K562 (cell line): ENCODE results near the gene IL5. TPM values are rescaled to one million over a fixed set of nuclear protein-coding genes. Genes with fewer than 3 reads are reported as not detected.
A peak's percentile ranks its signal among the peaks of the same experiment; 100 is the strongest.

Source experiments
- ATF1 ChIP-seq, 2 experiments: fragments of 450-650 bp in 1 of 2; IDR thresholded peaks; 2 replicates each; pipeline ENCODE4 v1.6.1; 2016; ENCODE audit warnings: missing compliant biosample characterization in 1 of 2, missing genetic modification characterization in 1 of 2
- FIP1L1 ChIP-seq: fragments of 200-400 bp; formaldehyde crosslinking; IDR thresholded peaks from 2 replicates; pipeline ENCODE4 v1.6.1; 2018; ENCODE audit warnings: mild to moderate bottlenecking, low read depth, low read length; ENCODE audit not compliant: poor library complexity, severe bottlenecking
- GMEB1 ChIP-seq: fragments of 250-450 bp; sonication (Bioruptor Pico); IDR thresholded peaks from 2 replicates; pipeline ENCODE4 v1.4.0; 2020; ENCODE audit warnings: mild to moderate bottlenecking
- HES1 ChIP-seq: fragments of 450-650 bp; IDR thresholded peaks from 2 replicates; pipeline ENCODE4 v1.6.1; 2016; ENCODE audit warnings: low read depth, mild to moderate bottlenecking, moderate library complexity
- KDM4B ChIP-seq, 2 experiments: fragments of 450-650 bp in 1 of 2; sonication (generic) in 1 of 2; IDR thresholded peaks; 2 replicates each; pipeline ENCODE4 v1.6.1; 2016 to 2017; ENCODE audit warnings: borderline replicate concordance in 2 of 2, antibody characterized with exemption in 1 of 2, low read depth in 1 of 2, mild to moderate bottlenecking in 1 of 2
- L3MBTL2 ChIP-seq: fragments of 450-650 bp; IDR thresholded peaks from 2 replicates; pipeline ENCODE4 v1.6.1; 2016; ENCODE audit warnings: mild to moderate bottlenecking, moderate library complexity
- POLR2AphosphoS5 ChIP-seq: IDR thresholded peaks from 2 replicates; pipeline ENCODE4 v1.6.1; 2011; ENCODE audit warnings: mild to moderate bottlenecking, low read depth, low read length, moderate library complexity; ENCODE audit not compliant: control insufficient read depth, insufficient read depth
- PRDM10 ChIP-seq: fragments of 450-650 bp; IDR thresholded peaks from 2 replicates; pipeline ENCODE4 v1.6.1; 2018; ENCODE audit not compliant: partially characterized antibody
- SOX6 ChIP-seq: fragments of 450-650 bp; IDR thresholded peaks from 2 replicates; pipeline ENCODE4 v1.6.1; 2014; ENCODE audit warnings: mild to moderate bottlenecking
- TCF3 ChIP-seq: sonication (generic); formaldehyde crosslinking; IDR thresholded peaks from 2 replicates; pipeline ENCODE4 v1.4.0; 2020; ENCODE audit warnings: mild to moderate bottlenecking, missing genetic modification reagents
- ZBED1 ChIP-seq: IDR thresholded peaks from 2 replicates; pipeline ENCODE4 v1.6.1; 2014
- ZNF592 ChIP-seq: fragments of 450-650 bp; IDR thresholded peaks from 2 replicates; pipeline ENCODE4 v1.6.1; 2017; ENCODE audit warnings: antibody characterized with exemption, mild to moderate bottlenecking
- ZNF740 ChIP-seq, 3 experiments: fragments of 200-800 bp in 1 of 3; sonication (Bioruptor generic) in 1 of 3; sonication (generic) in 1 of 3; formaldehyde crosslinking in 1 of 3; IDR thresholded peaks; 2 replicates each; pipeline versions ENCODE4 v1.6.1 to v1.8.0; 2016 to 2022; ENCODE audit warnings: mild to moderate bottlenecking in 2 of 3, missing compliant biosample characterization in 2 of 3, missing genetic modification characterization in 2 of 3, missing genetic modification reagents in 1 of 3
- ZSCAN29 ChIP-seq: fragments of 450-650 bp; IDR thresholded peaks from 2 replicates; pipeline ENCODE4 v1.6.1; 2017
- polyA plus RNA-seq, 8 experiments: library from polyadenylated mRNA; depleted of rRNA in 4 of 8; stranded (reverse) in 5 of 8; unstranded in 3 of 8; fragments of >200 nt; fragmentation: Nextera tagmentation in 2 of 8; fragmentation: Illumina TruSeq in 1 of 8; extraction: Ambion mirVana in 2 of 8; extraction: Trizol in 1 of 8; gene quantifications; 2 replicates each; pipeline versions ENCODE4 v1.2.1 to v1.2.3, GENCODE V29; 2011 to 2014; ENCODE audit warnings: inconsistent platforms in 1 of 8, missing spikeins in 1 of 8
- total RNA-seq, 7 experiments: library from RNA; depleted of rRNA in 6 of 7; stranded (reverse); fragments of >200 nt in 6 of 7; fragmentation: Illumina TruSeq in 2 of 7; extraction: Trizol in 2 of 7; gene quantifications; 2 replicates each; pipeline versions ENCODE4 v1.2.1 to v1.2.3, GENCODE V29; 2011 to 2021; ENCODE audit warnings: low replicate concordance in 1 of 7

Gene IL5
- total and polyA plus RNA-seq, 9 of the 15 experiments (the other 6 are each of a cell fraction or from before 2014, with no cell fraction given) = 0.44 TPM; not detected in 8

GRCh38 chr5:132495667-132496190 lies 47.6 kb downstream of the IL5 start (continued):
- peak; percentile 32 for TF ChIP-seq GMEB1
- TF ChIP-seq ZSCAN29 = no peak
- TF ChIP-seq KDM4B (IDR thresholded peaks at IDR 0.05; ENCODE audit: borderline replicate concordance in 2 of 2, low read depth in 1 of 2) = peak in 1 of 2 experiments; percentile 80; a peak in 2 of 4 replicates
- no peak for TF ChIP-seq ATF1 (CRISPR knock-in tag; IDR thresholded peaks at IDR 0.05)
- TF ChIP-seq ATF1 (tag; IDR thresholded peaks at IDR 0.05) = peak; percentile 52
- peak; percentile 79 for TF ChIP-seq SOX6
- TF ChIP-seq L3MBTL2 = 0 out of 2 replicates have a peak, but pooled peaks have one; percentile 55
- peak; percentile 89 for TF ChIP-seq ZNF592
- peak; percentile 38; the same call in 1 of the 2 replicates for TF ChIP-seq HES1
- TF ChIP-seq TCF3 = peak; percentile 36
- peak; percentile 89 for TF ChIP-seq PRDM10
- peak; percentile 93 for TF ChIP-seq ZNF740 (CRISPR knock-in tag; IDR thresholded peaks at IDR 0.05)
- peak in 1 of 2 experiments; percentile 90; a peak in 2 of 4 replicates for TF ChIP-seq ZNF740 (tag; IDR thresholded peaks at IDR 0.05)
- TF ChIP-seq ZBED1 = 0 out of 2 replicates have a peak, but pooled peaks have one; percentile 18
- peak; percentile 22 for TF ChIP-seq FIP1L1
- peak; percentile 41; the same call in 1 of the 2 replicates for TF ChIP-seq POLR2AphosphoS5
